Activated T-cell treated with anti-CD3 and anti-CD28 coated beads, Interleukin-2, amount 50 U/mL, for 72 hours (primary cell): ENCODE measurements around the gene ATXN1. TPM values are rescaled to one million over a fixed set of nuclear protein-coding genes. Genes with fewer than 3 reads are reported as not detected.
"Not testable (repeated sequence)": the region's sequence is repeated elsewhere in the genome, so short reads cannot be mapped to it uniquely, and the experiment has no call there.

Experiments used
- ATAC-seq, 2 donors: fragments of 150-1000 bp; cut with Tn5 transposase; replicated peaks in 1 of 2; 2 replicates each; pipeline ENCODE4 v1.10.0; 2021; ENCODE audit warnings: moderate library complexity in 2 of 2, mild to moderate bottlenecking in 1 of 2
- DNase-seq, 2 donors: peaks; one replicate each; pipeline ENCODE4 v3.0.0; 2021 to 2022; ENCODE audit warnings: mixed read lengths in 1 of 2
- H3K27ac Mint-ChIP-seq: one replicate; pipeline ENCODE4 v1.8.0; 2022; ENCODE audit warnings: mild to moderate bottlenecking, moderate library complexity, mixed read lengths
- H3K27me3 Mint-ChIP-seq: one replicate; pipeline ENCODE4 v1.8.0; 2022; ENCODE audit warnings: low read depth, mixed read lengths
- H3K36me3 Mint-ChIP-seq, 2 donors: one replicate each; pipeline ENCODE4 v1.8.0; 2022; ENCODE audit warnings: mixed read lengths in 2 of 2, mild to moderate bottlenecking in 1 of 2; ENCODE audit not compliant: insufficient read depth in 2 of 2
- H3K4me1 Mint-ChIP-seq: one replicate; pipeline ENCODE4 v1.8.0; 2022; ENCODE audit warnings: low read depth, mixed read lengths
- H3K4me3 Mint-ChIP-seq, 2 donors: one replicate each; pipeline ENCODE4 v1.8.0; 2022; ENCODE audit warnings: mild to moderate bottlenecking in 2 of 2, mixed read lengths in 2 of 2, moderate library complexity in 2 of 2
- H3K9me3 Mint-ChIP-seq, 2 donors: one replicate each; pipeline ENCODE4 v1.8.0; 2022; ENCODE audit warnings: mixed read lengths in 2 of 2
- total RNA-seq, 2 donors: library from RNA; stranded (reverse); gene quantifications; one replicate each; pipeline ENCODE4 v1.2.3, GENCODE V29; 2022

The ATXN1 gene
- total RNA-seq, 2 donors from 2014 or later, result 46.5 to 65.1 TPM

DNA sequence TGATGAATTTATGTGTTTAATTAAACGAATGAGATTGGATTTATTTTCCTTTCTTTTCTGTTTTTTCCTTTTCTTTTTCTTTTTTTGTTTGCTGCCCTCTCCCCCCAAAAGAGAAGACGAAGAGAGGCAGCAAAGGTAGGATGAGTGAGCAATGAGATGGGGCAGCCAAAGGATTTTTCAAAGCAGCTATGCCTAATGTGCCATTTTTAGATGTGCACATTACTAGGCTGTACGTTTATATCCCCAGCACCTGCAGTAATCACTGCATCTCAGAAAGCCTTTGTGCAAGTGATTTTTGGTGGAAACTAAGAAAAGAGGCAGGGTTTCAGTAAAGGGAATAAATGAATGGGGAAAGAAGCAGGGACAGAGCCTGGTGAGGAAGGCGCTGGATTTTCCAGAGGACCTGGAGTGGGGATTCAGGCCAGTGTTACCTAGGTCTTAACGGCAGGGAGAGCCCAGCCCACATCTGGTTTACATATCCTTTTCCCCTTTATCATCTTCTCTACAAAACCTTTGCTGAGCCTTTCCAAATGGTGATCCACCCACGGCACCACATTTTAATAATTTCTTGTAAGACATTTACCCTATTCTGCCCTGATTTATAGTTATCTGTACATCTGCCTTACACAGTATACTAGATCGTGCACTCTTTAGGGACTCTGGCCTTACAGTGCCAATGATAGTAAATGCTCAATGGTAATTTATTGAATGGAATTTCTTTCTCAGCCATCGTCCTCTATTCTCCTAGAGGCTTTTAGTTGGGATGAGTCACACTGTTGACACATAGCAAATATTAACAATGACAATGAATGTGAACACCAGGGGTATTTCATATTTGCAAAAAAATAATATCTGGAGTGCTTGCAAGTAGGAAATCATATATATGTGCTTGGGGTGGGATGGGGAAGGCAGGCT is 38.3 kb upstream of the ATXN1 start:
- peaks cover 24% of the 10 kb centered on the region for H3K4me1 Mint-ChIP-seq
- H3K9me3 Mint-ChIP-seq, result no peaks in the 10 kb centered on the region
- H3K27me3 Mint-ChIP-seq, result no peaks in the 10 kb centered on the region
- ATAC-seq (no peak), DNase-seq (no peak)
- no peaks in the 10 kb centered on the region for H3K36me3 Mint-ChIP-seq
- H3K4me3 Mint-ChIP-seq, result no peak overlapping the region
- H3K27ac Mint-ChIP-seq, result no peak overlapping the region

DNA sequence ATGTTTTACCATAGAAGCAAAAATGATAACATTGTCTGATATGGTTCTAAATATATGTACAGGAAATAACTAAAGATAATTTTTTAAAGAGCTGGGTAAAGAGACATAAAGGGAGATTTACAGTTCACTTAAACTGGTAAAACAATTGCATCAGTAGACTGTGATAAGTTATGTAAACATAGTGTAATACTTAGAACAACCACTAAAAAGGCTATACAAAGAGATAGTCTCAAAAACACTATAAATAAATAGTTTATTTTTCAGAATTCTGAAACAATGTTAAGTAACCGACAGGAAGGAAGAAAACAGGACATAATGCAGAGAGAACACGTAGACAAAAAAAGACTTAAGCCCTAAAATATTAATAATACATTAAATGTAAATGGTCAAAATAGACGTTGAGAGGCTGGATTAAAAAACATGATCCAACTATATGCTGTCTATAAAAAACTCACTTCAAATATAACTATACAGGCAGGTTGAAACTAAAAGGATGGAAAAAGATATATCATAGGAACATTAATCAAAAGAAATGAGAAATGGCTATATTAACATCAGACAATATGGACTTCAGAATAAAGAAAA is 32.7 kb upstream of the ATXN1 start:
- peaks cover 0 to 5% of the 10 kb centered on the region in 2 donors for H3K9me3 Mint-ChIP-seq
- H3K27me3 Mint-ChIP-seq, result peaks cover 8% of the 10 kb centered on the region
- H3K4me3 Mint-ChIP-seq, result no peak overlapping the region
- H3K27ac Mint-ChIP-seq, result no peak overlapping the region
- DNase-seq (no peak), ATAC-seq (no peak)
- peaks cover 0 to 7% of the 10 kb centered on the region in 2 donors for H3K36me3 Mint-ChIP-seq
- no peaks in the 10 kb centered on the region for H3K4me1 Mint-ChIP-seq

DNA sequence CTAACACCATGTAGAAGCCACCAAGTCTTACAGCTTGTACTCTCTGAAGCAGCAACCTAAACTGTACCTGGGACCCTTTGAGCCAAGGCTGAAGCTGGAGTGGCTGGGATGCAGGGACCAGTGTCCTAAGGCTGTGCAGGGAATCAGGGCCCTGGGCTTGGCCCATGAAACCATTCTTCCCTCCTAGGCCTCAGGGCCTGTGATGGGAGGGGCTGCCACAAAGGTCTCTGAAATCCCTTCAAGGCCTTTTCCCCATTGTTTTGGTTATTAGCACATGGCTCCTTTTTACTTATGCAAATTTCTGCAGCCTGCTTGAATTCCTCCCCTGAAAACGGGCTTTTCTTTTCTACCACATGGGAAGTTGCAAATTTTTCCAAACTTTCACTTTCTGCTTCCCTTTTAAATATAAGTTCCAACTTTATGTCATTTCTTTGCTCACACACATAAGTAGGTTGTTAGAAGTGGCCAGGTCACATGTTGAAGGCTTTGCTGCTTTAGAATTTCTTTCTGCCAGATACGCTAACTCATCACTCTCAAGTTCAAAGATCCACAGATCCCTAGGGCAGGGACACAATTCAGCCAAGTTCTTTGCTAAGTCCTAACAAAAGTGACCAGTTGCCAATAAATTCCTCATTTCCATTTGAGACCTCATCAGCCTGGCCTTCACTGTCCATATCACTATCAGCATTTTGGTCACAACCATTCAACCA is 28.2 kb upstream of the ATXN1 start:
- Mint-ChIP-seq H3K9me3 (peaks cover 4 to 11% of the 10 kb centered on the region in 2 donors), H3K36me3 (peaks cover 6 to 9% of the 10 kb centered on the region in 2 donors), H3K27me3 (peaks cover 8% of the 10 kb centered on the region), H3K4me1 (no peaks in the 10 kb centered on the region), H3K27ac (no peak overlapping the region), H3K4me3 (no peak overlapping the region)
- DNase-seq (no peak), ATAC-seq (no peak)

DNA sequence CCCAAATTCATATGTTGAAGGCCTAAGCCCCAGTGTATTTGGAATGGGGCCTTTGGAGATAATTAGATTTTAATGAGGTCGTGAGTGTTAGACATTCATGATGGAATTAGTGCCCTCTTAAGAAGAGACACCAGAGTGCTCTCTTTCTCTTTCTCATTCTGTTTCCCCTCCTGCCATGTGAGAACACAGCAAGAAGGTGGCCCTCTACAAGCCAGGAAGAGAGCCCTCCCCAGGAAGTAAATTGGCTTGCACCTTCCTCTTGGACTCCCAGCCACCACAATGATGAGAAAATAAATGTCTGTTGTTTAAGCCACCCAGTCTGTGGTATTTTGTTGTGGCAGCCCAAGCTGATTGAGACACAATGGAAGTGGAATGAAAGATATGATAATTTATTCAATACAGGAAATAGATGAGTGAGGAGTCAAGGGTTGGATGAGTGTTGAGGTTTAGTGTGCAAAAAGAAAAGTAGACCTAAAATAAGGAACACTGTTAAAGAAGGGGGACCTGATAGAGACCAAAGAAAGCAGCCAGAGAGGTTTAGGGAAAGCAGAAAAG is 25.9 kb upstream of the ATXN1 start:
- Mint-ChIP-seq H3K27ac (peak overlapping the region; percentile 5), H3K36me3 (peaks cover 7 to 9% of the 10 kb centered on the region in 2 donors), H3K27me3 (no peaks in the 10 kb centered on the region), H3K4me1 (no peaks in the 10 kb centered on the region), H3K9me3 (peaks cover 4 to 11% of the 10 kb centered on the region in 2 donors), H3K4me3 (no peak overlapping the region)
- DNase-seq (no peak), ATAC-seq (no peak)

DNA sequence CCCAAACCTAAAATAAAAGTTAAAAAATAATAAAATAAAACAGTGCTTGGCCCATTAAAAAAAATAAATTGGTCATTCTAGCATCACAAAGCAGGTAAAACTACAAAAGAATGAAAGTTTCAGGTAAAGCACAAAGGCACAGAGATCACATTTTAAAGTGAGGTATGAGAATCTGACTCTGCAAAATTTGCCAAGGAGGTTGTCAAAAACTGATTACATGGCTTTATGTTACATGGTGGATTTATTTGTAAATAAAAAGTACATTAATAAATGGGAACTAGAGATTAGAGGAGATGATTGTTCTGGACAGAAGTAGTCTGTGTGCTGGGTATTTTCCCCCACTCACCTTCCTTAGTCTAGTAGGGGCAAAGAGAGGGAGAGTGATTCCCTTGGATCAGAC is 24.2 kb upstream of the ATXN1 start:
- Mint-ChIP-seq H3K27me3 (no peaks in the 10 kb centered on the region), H3K27ac (no peak overlapping the region), H3K4me3 (no peak overlapping the region), H3K36me3 (peaks cover 7 to 9% of the 10 kb centered on the region in 2 donors), H3K4me1 (no peaks in the 10 kb centered on the region), H3K9me3 (peaks cover 4 to 8% of the 10 kb centered on the region in 2 donors)
- ATAC-seq (no peak), DNase-seq (no peak)

DNA sequence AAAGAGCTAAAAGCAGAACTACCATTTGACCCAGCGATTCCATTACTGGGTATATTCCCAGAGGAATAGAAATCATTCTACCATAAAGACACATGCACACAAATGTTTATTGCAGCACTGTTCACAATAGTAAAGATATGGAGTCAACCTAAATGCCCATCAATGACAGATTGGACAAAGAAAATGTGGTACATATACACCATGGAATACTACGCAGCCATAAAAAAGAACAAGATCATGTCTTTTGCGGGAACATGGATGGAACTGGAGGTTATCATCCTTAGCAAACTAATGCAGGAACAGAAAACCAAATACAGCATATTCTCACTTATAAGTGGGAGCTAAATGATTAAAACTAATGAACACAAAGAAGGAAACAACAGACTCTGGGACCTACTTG is 23.7 kb upstream of the ATXN1 start:
- not testable (repeated sequence) for H3K4me1 Mint-ChIP-seq, H3K27ac Mint-ChIP-seq, ATAC-seq, H3K4me3 Mint-ChIP-seq, H3K36me3 Mint-ChIP-seq, H3K9me3 Mint-ChIP-seq, H3K27me3 Mint-ChIP-seq, DNase-seq

DNA sequence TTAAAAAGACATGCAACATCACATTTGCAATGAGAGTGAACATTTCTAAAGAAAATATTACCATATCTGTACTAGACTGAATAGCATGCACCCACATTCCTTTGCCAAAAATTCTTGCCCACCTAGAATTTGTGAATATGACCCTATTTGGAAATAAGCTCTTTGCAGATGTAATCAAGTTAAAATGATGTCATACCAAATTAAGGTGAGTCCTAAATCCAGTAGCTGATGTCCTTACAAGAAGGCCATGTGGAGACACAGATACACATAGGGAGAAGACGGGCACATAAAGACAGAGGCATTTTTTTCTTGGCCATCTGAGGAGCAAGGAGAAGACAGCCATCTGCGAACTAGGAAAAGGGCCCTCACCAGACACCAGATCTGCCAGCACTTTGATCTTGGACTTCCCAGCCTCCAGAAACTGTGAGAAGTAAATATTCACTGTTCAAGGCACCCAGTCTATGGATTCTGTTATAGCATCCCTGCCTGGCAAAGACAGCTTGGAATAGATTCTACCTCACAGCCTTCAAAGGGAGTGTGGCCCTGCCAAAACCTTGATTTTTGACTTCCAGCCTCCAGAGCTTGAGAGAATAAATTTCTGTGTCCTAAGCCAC is 22.8 kb upstream of the ATXN1 start:
- H3K4me3 Mint-ChIP-seq, result no peak overlapping the region
- peaks cover 2 to 7% of the 10 kb centered on the region in 2 donors for H3K36me3 Mint-ChIP-seq
- peaks cover 4 to 7% of the 10 kb centered on the region in 2 donors for H3K9me3 Mint-ChIP-seq
- H3K27ac Mint-ChIP-seq, result no peak overlapping the region
- DNase-seq (no peak), ATAC-seq (no peak)
- H3K27me3 Mint-ChIP-seq, result no peaks in the 10 kb centered on the region
- no peaks in the 10 kb centered on the region for H3K4me1 Mint-ChIP-seq

DNA sequence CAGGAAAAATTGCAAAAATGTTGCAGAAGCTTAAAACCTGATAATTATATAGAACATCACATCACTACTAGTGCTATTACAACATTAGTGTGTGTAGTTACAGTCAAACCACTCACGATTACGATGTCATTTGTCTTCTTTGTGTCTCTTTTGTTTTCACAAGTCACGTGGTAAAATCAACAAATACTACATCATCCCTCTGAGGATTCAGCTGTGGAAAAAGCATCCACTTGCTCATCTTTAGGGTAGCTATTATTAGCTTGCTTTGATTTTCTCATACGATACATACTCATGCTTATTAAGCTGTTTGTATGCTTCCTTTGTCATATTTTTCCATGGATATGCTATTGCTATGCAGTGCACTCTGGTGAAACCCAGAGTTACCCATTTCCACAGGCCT is 22.2 kb upstream of the ATXN1 start:
- Mint-ChIP-seq H3K27ac (no peak overlapping the region), H3K4me3 (no peak overlapping the region), H3K36me3 (peaks cover 2 to 7% of the 10 kb centered on the region in 2 donors), H3K27me3 (no peaks in the 10 kb centered on the region), H3K4me1 (no peaks in the 10 kb centered on the region), H3K9me3 (peaks cover 4 to 7% of the 10 kb centered on the region in 2 donors)
- ATAC-seq, result no peak
- no peak for DNase-seq

DNA sequence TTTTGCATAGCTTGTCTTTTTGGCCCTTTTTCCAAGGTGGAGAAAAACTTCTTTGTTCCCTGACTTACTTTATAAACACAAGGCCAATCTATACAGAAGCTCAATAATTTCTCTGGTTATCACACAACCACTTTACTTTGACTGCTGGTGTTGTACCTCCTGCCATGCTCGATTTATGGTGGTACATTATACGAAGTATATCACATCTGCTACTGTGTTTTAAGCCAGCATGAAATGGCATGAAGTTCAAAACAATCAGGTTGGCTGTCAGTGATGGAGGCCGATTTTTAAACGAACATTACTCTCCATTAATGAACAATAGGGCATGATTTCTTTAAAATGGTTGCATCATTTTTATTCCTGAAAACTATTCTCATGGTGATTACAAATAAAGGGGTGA is 21.0 kb upstream of the ATXN1 start:
- Mint-ChIP-seq H3K4me3 (no peak overlapping the region), H3K36me3 (peaks cover 0 to 4% of the 10 kb centered on the region in 2 donors), H3K4me1 (no peaks in the 10 kb centered on the region), H3K27me3 (peaks cover 6% of the 10 kb centered on the region), H3K27ac (no peak overlapping the region), H3K9me3 (peaks cover 2% of the 10 kb centered on the region in 2 donors)
- ATAC-seq (no peak), DNase-seq (no peak)

DNA sequence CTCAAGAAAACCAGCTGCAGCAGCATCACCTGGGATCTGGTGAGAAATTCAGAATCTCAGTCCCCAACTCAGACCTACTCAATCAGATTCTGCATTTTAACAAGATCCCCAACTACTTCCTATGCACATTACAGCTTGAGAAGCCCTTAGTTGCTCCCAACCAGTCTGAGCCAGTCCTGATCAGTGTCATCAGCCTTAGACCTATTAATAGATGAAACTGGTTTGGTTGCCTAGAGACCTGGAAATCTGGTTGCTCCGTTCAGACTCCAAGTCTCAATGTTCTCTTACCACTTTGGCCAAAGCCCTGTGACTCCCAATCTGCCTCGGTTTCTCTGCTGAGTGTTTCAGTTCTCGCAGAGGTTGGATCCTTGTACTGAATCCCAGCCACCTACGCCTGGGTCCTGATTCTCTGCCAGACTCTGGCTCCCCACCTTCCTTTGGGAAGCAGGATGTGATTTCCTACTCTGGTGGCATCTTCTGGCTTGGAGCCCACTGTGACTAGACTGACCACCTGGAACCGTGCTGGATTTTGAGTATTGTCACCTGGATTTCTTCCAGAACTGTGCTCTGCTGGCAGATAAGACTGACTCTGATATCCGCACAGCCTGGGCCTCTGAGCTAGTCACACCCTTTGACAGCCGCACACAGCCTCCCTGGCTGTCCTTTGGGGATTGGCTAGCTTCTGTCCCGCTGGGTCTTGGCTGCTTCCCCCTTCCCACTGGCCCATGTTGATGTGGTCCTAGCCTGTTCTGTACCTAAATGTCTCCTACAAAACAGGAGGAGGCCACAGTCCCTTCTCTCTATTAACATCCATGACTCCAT is 20.3 kb upstream of the ATXN1 start:
- H3K27ac Mint-ChIP-seq, result no peak overlapping the region
- H3K4me1 Mint-ChIP-seq, result no peaks in the 10 kb centered on the region
- ATAC-seq (no peak), DNase-seq (no peak)
- peaks cover 0 to 4% of the 10 kb centered on the region in 2 donors for H3K36me3 Mint-ChIP-seq
- peaks cover 6% of the 10 kb centered on the region for H3K27me3 Mint-ChIP-seq
- H3K4me3 Mint-ChIP-seq, result no peak overlapping the region
- peaks cover 2% of the 10 kb centered on the region in 2 donors for H3K9me3 Mint-ChIP-seq

DNA sequence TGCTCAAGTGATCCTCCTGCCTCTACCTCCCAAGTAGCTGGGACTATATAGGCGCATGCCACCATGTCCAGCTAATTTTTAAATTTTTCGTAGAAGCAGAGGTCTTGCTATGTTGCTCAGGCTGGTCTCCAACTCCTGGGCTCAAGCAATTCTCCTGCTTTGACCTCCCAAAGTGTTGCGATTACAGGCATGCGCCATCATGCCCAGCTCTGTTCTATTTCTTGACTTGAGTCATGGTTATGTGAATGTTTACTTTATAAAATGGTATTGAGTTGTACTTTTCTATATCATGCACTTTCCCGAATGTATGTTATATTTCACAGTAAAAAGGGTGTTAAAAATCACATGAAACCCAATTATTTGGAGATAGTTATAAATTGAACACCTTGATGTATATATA is 17.3 kb upstream of the ATXN1 start:
- Mint-ChIP-seq H3K9me3 (peaks cover 2% of the 10 kb centered on the region in 2 donors), H3K4me1 (no peaks in the 10 kb centered on the region), H3K4me3 (no peak overlapping the region), H3K27ac (no peak overlapping the region), H3K27me3 (peaks cover 6% of the 10 kb centered on the region), H3K36me3 (peaks cover 0 to 4% of the 10 kb centered on the region in 2 donors)
- no peak for ATAC-seq
- no peak for DNase-seq

DNA sequence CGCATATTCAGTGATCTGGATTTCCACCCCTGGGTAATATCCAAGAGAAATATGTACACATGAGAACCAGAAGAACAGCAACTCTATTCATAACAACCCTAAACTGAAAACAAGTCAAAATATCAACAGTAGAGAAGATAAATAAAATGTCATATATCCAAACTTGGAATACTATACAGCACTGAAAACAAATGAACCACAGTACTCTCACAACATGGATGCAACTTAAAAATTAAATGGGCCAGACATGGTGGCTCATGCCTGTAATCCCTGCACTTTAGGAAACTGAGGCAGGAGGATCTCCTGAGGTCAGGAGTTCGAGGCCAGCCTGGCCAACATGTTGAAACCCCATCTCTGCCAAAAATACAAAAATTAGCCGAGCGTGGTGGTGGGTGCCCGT is 16.5 kb upstream of the ATXN1 start:
- H3K9me3 Mint-ChIP-seq, result peaks cover 2% of the 10 kb centered on the region in 2 donors
- H3K36me3 Mint-ChIP-seq, result peaks cover 0 to 4% of the 10 kb centered on the region in 2 donors
- H3K4me3 Mint-ChIP-seq, result no peak overlapping the region
- peaks cover 6% of the 10 kb centered on the region for H3K27me3 Mint-ChIP-seq
- no peaks in the 10 kb centered on the region for H3K4me1 Mint-ChIP-seq
- DNase-seq, result no peak
- no peak for ATAC-seq
- H3K27ac Mint-ChIP-seq, result no peak overlapping the region
